Measurements from ENCODE around the gene WDFY2. TPM values are rescaled to one million over a fixed set of nuclear protein-coding genes. Genes with fewer than 3 reads are reported as not detected.

The WDFY2 gene
- total and polyA plus RNA-seq, 2 of the 13 experiments (the other 11 are each of a cell fraction or from before 2014, with no cell fraction given) = 22.6 to 27.0 TPM

DNA sequence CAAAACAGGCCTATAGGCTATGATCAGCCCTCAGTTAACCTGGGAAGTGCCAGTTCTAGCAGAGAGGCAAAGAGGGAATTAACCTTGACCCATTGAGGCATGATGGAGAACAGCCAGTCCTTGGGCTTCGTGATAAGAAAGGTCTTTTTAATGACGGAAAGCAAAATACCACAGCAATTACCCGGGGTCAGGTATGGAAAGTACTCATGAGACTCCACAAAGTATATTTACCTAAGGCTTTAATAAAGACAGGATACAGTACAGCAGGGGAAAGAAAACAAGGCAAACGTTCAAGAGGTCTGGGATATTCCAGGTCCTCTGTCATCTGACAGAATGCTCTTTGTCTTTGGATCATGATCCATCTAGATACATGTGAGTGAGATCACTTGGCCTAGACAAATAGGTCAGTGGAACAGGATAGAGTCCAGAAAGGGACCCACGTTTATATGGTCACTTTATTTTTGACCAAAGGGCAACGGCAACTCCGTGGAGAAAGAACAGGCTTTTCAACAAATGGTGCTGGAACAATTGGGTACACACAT lies 52.2 kb downstream of the WDFY2 start (continued):
- TF ChIP-seq, protein P1, sequence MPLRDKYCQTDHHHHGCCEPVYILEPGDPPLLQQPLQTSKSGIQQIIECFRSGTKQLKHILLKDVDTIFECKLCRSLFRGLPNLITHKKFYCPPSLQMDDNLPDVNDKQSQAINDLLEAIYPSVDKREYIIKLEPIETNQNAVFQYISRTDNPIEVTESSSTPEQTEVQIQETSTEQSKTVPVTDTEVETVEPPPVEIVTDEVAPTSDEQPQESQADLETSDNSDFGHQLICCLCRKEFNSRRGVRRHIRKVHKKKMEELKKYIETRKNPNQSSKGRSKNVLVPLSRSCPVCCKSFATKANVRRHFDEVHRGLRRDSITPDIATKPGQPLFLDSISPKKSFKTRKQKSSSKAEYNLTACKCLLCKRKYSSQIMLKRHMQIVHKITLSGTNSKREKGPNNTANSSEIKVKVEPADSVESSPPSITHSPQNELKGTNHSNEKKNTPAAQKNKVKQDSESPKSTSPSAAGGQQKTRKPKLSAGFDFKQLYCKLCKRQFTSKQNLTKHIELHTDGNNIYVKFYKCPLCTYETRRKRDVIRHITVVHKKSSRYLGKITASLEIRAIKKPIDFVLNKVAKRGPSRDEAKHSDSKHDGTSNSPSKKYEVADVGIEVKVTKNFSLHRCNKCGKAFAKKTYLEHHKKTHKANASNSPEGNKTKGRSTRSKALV (CRISPR knock-in tag; IDR thresholded peaks at IDR 0.05) = peak; percentile 79; the same call in 1 of the 2 replicates
- no peak for TF ChIP-seq ZNF354B (CRISPR knock-in tag; IDR thresholded peaks at IDR 0.05)
- TF ChIP-seq ZNF143 (CRISPR knock-in tag; IDR thresholded peaks at IDR 0.05) = 0 out of 2 replicates have a peak, but pooled peaks have one; percentile 51
- TF ChIP-seq ATRX (CRISPR knock-in tag; IDR thresholded peaks at IDR 0.05; ENCODE audit: borderline replicate concordance) = no peak
- TF ChIP-seq MED1 (CRISPR knock-in tag; IDR thresholded peaks at IDR 0.05) = peak; percentile 93
- TF ChIP-seq ZNF557 (CRISPR knock-in tag; IDR thresholded peaks at IDR 0.05) = peak; percentile 86; the same call in 1 of the 2 replicates
- no peak for TF ChIP-seq RELA (CRISPR knock-in tag; IDR thresholded peaks at IDR 0.05)
- no peak for TF ChIP-seq GTF3A (CRISPR knock-in tag; conservative IDR thresholded peaks at IDR 0.05)
- TF ChIP-seq ZNF17 (CRISPR knock-in tag; IDR thresholded peaks at IDR 0.05) = no peak
- TF ChIP-seq SNRNP70 (IDR thresholded peaks at IDR 0.05; ENCODE audit: low read depth, low read length) = no peak
- TF ChIP-seq, protein P2, sequence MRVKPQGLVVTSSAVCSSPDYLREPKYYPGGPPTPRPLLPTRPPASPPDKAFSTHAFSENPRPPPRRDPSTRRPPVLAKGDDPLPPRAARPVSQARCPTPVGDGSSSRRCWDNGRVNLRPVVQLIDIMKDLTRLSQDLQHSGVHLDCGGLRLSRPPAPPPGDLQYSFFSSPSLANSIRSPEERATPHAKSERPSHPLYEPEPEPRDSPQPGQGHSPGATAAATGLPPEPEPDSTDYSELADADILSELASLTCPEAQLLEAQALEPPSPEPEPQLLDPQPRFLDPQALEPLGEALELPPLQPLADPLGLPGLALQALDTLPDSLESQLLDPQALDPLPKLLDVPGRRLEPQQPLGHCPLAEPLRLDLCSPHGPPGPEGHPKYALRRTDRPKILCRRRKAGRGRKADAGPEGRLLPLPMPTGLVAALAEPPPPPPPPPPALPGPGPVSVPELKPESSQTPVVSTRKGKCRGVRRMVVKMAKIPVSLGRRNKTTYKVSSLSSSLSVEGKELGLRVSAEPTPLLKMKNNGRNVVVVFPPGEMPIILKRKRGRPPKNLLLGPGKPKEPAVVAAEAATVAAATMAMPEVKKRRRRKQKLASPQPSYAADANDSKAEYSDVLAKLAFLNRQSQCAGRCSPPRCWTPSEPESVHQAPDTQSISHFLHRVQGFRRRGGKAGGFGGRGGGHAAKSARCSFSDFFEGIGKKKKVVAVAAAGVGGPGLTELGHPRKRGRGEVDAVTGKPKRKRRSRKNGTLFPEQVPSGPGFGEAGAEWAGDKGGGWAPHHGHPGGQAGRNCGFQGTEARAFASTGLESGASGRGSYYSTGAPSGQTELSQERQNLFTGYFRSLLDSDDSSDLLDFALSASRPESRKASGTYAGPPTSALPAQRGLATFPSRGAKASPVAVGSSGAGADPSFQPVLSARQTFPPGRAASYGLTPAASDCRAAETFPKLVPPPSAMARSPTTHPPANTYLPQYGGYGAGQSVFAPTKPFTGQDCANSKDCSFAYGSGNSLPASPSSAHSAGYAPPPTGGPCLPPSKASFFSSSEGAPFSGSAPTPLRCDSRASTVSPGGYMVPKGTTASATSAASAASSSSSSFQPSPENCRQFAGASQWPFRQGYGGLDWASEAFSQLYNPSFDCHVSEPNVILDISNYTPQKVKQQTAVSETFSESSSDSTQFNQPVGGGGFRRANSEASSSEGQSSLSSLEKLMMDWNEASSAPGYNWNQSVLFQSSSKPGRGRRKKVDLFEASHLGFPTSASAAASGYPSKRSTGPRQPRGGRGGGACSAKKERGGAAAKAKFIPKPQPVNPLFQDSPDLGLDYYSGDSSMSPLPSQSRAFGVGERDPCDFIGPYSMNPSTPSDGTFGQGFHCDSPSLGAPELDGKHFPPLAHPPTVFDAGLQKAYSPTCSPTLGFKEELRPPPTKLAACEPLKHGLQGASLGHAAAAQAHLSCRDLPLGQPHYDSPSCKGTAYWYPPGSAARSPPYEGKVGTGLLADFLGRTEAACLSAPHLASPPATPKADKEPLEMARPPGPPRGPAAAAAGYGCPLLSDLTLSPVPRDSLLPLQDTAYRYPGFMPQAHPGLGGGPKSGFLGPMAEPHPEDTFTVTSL (CRISPR knock-in tag; IDR thresholded peaks at IDR 0.05; ENCODE audit: borderline replicate concordance) = peak; percentile 85; the same call in 1 of the 2 replicates
- no peak for TF ChIP-seq ZNF772 (CRISPR knock-in tag; IDR thresholded peaks at IDR 0.05)
- TF ChIP-seq JDP2 (CRISPR knock-in tag; IDR thresholded peaks at IDR 0.05; ENCODE audit: borderline replicate concordance) = no peak
- no peak for TF ChIP-seq ZNF496 (CRISPR knock-in tag; IDR thresholded peaks at IDR 0.05; ENCODE audit: insufficient replicate concordance)
- 0 out of 2 replicates have a peak, but pooled peaks have one; percentile 15 for TF ChIP-seq PHF8 (CRISPR knock-in tag; IDR thresholded peaks at IDR 0.05)
- TF ChIP-seq SAFB2 (CRISPR knock-in tag; IDR thresholded peaks at IDR 0.05; ENCODE audit: borderline replicate concordance, low read depth) = no peak; the same call in 1 of the 2 replicates
- TF ChIP-seq, protein P3, sequence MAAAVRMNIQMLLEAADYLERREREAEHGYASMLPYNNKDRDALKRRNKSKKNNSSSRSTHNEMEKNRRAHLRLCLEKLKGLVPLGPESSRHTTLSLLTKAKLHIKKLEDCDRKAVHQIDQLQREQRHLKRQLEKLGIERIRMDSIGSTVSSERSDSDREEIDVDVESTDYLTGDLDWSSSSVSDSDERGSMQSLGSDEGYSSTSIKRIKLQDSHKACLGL (CRISPR knock-in tag; IDR thresholded peaks at IDR 0.05) = no peak
- no peak for TF ChIP-seq ZNF549 (CRISPR knock-in tag; IDR thresholded peaks at IDR 0.05)
- peak; percentile 48; the same call in 1 of the 2 replicates for TF ChIP-seq THAP11 (CRISPR knock-in tag; IDR thresholded peaks at IDR 0.05)
- TF ChIP-seq ZFP90 (CRISPR knock-in tag; IDR thresholded peaks at IDR 0.05; ENCODE audit: borderline replicate concordance) = peak; percentile 76; the same call in 1 of the 2 replicates
- TF ChIP-seq MLLT10 (CRISPR knock-in tag; IDR thresholded peaks at IDR 0.05) = no peak
- TF ChIP-seq, protein P4, sequence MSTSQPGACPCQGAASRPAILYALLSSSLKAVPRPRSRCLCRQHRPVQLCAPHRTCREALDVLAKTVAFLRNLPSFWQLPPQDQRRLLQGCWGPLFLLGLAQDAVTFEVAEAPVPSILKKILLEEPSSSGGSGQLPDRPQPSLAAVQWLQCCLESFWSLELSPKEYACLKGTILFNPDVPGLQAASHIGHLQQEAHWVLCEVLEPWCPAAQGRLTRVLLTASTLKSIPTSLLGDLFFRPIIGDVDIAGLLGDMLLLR (CRISPR knock-in tag; IDR thresholded peaks at IDR 0.05) = no peak
- TF ChIP-seq NCOA5 (CRISPR knock-in tag; IDR thresholded peaks at IDR 0.05) = no peak
- TF ChIP-seq FOXO1 (CRISPR knock-in tag; IDR thresholded peaks at IDR 0.05) = peak; percentile 86

Measured in HepG2 (cell line).